Cortex of kidney (tissue), 1 donor: ENCODE data around the gene RUNX1.

Experiments
- DNase-seq: peaks from one replicate; lab custom pipeline; 2025; lab: John Stamatoyannopoulos, UW

The RUNX1 gene

DNA sequence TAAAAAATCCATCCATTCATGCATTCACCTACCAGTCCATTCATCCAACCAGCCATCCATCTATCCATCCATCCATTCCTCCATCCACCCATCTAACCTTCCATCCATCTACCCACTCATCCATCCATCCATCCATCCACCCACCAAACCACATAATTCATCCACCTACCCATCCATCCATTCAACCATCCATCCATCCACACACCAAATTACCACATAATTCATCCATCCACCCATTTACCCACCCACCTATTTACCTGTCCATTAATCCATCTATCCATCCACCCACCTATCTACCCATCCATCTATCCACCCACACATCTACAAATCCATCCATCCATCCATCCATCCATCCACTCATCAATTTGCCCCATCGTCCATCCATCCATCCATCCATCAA, 308.9 kb downstream of the RUNX1 start:
- DNase-seq, result no peak
